ENCODE results near the gene ZSCAN21.

Gene ZSCAN21

DNA sequence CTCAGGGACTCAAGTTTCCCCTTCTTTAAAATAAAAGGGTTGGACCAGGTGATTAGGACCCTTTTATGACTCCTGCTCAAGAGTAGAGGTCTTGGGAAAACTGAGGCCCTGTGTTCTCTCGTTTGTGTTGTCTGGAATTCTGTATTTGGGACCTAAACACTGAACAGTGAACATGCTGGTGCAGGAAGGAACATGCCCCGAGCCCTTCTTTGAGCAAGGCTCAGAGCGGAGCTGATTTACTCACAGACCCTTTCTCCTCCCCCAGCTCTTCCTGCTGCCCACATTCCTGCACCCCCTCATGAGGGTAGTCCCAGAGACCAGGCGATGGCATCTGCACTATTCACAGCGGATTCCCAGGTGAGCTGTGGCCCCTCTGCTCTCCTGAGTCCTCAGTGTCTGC is 20.0 kb upstream of the ZSCAN21 start:
- no peak for DNase-seq (ENCODE audit: low spot score)

DNA sequence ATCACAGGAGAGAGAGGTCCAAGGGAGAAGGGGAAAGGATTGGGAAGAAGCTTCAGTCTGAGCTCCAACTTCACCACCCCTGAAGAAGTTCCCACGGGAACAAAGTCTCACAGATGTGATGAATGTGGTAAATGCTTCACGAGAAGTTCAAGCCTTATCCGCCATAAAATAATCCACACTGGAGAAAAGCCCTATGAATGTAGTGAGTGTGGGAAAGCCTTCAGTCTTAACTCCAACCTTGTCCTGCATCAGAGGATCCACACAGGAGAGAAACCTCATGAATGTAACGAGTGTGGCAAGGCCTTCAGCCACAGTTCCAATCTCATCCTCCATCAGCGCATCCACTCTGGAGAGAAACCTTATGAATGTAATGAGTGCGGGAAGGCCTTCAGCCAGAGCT is 16.0 kb upstream of the ZSCAN21 start:
- DNase-seq (ENCODE audit: low spot score) = no peak

DNA sequence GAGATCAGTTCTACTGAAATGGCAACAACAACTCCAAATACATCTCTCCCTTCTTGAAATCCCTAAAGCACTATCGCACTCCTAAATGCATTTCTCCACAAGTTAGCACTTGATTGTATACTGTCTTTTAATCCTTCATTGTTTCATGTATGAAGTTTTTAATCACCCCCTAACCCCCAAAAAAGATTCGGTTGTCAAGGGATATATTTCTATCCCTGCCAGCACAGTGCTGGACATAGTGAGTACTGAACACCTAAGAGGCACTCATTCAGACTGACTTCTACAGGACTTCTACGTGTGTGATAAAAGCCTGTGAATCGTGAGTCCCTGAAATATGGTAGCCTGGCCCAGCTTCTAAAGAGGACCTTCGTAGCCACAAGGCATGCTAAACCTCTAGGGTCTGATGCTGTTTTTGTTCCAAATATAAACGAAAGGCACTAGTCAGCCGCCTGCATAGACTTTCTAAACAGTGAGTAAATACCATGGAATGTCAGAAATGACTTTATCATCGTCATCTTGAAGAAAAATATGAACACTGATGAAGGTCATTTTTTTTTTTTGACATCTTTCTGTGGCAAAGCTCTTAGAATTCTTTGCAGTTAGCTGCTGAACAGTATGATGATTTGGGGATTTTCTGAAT is 14.6 kb upstream of the ZSCAN21 start:
- DNase-seq (ENCODE audit: low spot score) = no peak

DNA sequence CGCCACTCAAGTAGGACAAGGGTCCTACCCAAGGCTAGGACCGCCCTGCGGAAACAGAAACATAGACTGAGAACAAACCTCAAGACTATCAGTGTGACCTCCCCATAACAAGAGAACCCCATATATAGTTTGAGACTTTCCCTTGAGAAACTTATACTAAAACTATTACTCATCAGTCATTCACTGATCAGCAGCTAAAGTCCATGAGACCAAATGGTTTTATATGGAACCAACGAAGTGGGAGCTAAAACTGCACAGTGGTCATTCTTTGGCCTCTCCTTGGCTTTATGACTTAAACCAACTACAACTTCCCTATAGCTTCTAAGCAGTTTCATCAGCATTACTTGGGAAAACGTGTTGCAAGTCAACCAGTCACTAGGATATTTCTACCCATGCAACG is 13.7 kb upstream of the ZSCAN21 start:
- DNase-seq (ENCODE audit: low spot score) = no peak

DNA sequence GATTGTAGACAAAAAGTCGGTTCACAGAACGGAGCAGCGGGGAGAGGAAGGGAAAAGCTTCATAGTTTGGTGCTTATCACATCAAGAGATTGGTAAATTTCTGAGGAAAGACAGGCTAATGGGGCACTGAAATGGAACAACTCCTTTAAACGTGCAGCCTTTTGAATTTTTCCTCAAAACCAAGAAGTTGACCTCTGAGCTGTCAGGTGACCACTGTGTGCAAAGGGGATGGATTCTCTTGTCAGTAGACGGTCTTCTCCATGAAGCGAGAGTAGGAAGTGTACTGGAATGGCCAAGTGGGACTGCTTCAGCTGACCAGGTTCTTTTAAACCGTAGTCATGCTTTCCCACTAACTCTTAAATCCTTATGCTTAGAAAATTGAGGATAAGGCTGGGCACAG is 11.2 kb upstream of the ZSCAN21 start:
- no peak for DNase-seq (ENCODE audit: low spot score)

DNA sequence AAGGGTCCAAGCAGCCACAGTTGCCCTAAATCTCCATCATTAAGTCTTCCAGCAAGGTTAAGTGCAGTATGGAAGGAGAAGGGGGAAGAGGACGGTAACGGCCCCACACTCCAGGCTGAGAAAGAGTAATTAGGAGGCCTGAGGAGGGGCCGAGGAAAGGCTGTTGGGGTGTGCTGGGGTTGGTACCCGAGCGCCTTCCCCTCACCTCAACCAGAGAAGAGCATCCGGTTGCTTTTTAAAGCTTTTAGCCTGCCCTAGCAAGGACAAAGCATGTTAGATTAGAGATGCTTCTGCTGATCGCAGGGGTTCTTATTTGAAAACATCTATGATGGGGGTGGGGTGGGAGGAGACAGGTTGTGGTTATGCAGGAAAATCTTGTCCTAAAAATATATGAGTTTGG is 9.0 kb upstream of the ZSCAN21 start:
- no peak for DNase-seq (ENCODE audit: low spot score)

DNA sequence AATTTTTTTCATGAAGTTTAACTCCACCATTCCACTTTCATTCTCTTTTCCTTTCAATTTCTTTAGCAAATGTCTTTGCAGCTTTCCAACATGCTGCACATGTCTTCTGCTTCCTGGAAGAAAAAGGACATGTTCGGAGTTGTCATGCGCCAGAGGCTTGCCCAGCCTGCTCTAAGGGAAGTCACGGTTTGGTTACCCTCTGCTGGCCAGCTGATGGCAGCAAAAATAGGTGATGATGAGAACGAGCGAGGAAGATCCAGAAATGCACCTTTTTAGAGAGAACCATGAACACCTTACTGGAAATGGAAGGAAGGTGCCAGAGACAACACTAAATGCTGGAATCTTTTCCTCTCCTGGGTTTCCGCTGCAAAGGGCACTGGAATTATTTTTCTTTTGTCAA is 4.9 kb upstream of the ZSCAN21 start:
- DNase-seq (ENCODE audit: low spot score) = peak; percentile 11

DNA sequence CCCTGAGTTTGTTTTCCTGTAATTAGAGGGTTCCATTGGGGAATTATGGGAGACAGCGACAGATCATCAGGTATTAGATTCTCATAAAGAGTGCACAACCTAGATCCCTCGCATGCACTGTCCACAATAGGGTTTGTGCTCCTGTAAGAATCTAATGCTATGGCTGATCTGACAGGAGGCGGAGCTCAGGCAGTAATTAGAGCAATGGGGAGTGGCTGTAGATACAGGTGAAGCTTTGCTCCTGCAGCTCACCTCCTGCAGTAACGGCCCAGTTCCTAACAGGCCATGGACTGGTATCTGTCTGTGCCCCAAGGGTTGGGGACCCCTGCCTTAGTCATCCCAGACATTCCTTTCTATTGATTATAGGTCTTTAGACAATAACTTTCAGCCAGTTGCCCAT is 894 bp upstream of the ZSCAN21 start:
- no peak for DNase-seq (ENCODE audit: low spot score)

DNA sequence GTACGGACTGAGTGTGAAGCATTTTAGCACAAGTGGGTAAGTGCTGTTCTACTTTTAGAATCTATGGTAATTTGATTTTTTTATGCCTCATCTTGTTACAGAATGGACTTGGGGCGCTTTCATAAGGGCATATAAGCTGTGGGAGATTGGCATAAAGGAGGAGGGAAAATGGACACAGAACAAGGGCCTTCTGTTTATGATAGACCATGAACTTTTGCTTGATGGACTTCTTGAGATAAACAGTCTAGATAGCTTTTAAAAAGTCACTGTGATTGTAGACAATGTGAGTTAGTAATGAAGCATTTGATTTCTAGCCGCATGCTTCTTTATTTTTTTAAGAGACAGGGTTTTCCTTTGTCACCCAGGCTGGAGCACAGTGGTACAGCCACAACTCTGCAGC is 2.0 kb downstream of the ZSCAN21 start:
- DNase-seq (ENCODE audit: low spot score) = no peak

DNA sequence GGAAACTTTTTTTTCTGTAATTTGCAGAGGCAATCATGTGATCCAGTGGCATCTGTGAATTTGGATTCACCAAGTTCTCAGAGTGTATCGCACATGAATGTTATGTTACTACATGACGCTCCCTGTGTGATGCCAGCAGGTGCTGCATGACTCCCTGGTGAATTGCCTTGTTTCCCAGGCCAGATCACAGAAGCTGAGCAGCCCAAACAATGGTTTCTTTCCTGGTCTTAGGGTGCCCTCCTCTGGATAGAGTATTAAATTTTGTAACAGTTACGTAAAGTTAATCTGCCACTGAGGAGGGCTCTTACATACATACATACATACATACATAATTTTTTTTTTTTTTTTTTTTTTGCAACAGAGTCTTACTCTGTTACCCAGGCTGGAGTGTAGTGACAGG is 3.6 kb downstream of the ZSCAN21 start:
- peak; percentile 36 for DNase-seq (ENCODE audit: low spot score)

DNA sequence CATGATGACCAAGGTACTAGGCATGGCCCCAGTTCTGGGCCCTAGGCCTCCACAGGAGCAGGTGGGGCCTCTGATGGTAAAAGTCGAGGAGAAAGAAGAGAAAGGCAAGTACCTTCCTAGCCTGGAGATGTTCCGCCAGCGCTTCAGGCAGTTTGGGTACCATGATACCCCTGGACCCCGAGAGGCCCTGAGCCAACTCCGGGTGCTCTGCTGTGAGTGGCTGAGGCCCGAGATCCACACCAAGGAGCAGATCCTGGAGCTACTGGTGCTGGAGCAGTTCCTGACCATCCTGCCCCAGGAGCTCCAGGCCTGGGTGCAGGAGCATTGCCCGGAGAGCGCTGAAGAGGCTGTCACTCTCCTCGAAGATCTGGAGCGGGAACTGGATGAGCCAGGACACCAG is 7.4 kb downstream of the ZSCAN21 start:
- DNase-seq (ENCODE audit: low spot score) = no peak

DNA sequence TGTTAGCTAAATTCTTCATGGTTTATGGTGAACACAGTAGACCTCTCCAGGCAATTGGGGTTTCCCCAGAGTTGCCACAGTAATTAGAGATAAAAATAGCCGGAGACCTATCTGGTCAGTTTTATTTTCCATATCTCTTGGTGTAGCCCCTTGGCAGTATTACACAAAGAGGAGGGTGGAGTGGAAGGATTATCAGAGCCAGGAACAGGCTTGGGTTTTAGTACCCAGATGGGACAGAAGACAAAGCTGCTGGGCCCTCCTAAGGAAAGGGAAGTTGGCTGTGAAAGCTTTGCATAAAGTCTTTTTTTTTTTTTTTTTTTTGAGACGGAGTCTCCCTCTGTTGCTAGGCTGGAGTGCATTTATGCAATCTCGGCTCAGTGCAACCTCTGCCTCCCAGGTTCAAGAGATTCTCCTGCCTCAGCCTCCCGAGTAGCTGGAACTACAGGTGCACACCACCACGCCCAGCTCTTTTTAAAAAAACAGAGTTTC is 9.7 kb downstream of the ZSCAN21 start:
- DNase-seq (ENCODE audit: low spot score) = no peak

DNA sequence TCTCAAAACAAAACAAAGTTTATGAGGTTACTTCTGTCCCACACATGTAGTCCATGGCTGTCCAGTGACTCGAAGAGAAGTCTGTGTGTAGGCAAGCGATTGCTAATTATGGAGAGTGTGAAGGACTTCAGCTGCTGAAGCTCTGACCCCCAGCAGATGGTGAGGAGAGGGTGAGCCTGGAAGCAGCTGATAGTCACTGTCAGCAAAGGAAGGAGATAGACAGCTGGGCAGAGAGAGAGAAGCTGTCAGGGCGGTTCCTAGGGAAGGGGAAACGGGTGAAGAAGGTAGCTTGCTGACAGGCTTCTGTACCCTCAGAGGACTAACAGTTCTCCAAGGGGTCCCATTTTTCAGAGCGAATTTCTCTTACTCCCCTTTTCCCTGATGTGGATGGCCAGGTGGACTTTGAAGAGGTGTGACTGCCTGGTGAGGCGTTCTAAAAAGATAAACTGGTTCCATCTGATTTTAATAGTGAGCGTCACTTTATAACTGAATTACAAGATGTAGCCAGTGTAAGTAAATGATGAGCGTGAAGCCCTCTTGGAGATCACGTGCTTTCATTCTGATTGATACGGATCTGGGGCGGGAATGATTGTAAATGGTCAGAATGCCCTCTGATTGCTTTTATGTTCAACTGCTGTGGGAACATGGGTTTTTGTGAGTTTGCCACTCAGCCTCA is 12.1 kb downstream of the ZSCAN21 start:
- no peak for DNase-seq (ENCODE audit: low spot score)

DNA sequence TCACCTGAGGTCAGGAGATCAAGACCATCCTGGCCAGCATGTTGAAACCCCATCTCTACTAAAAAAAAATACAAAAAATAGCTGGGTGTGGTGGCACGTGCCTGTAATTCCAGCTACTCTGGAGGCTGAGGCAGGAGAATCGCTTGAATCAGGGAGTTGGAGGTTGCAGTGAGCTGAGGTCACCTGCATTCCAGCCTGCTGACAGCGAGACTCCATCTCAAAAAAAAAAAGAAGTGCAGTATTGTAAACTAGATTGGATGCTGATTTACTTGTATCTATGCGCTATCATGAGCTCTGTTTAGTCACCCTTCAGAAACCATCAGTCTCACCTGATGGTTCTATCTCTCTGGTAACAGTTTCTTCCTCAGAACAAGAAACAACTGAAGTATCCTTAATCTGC is 13.8 kb downstream of the ZSCAN21 start:
- DNase-seq (ENCODE audit: low spot score) = no peak

DNA sequence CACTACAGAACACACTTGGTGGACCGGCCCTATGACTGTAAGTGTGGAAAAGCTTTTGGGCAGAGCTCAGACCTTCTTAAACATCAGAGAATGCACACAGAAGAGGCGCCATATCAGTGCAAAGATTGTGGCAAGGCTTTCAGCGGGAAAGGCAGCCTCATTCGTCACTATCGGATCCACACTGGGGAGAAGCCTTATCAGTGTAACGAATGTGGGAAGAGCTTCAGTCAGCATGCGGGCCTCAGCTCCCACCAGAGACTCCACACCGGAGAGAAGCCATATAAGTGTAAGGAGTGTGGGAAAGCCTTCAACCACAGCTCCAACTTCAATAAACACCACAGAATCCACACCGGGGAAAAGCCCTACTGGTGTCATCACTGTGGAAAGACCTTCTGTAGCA is 14.6 kb downstream of the ZSCAN21 start:
- no peak for DNase-seq (ENCODE audit: low spot score)

DNA sequence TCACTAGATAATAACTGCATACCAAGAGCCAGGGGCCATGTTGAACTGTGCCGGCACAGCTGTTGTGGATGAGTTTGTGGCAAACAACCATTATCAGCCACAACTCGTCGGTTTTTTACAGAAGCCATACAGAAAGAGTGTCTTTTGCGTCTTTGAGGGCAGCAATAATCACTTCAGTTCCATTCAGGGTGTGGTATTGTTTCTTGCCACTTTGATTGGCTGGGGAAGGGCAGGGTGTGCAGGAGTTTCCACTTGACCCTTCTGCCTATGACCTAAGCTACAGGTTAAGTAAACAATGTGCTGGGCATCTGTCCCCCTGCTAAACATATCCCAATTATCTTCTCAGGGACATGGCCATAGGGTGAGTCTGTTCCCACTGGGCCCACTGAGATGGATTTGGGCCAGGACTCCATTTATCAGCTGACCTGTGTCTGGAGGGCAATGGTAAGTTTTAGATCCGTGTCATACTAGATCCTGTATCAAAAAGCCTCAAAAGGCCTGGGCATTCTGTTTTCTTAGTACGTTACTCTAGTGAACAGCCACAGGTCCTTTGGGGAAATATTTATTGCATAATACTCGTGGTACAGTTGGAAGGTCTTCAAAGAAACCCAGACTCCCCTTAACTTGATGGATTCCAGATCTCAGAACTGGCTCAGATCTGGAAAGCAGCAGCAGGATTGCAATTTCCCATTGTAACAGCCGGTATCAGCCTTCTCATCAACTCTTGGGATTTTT is 16.0 kb downstream of the ZSCAN21 start:
- DNase-seq (ENCODE audit: low spot score) = no peak

DNA sequence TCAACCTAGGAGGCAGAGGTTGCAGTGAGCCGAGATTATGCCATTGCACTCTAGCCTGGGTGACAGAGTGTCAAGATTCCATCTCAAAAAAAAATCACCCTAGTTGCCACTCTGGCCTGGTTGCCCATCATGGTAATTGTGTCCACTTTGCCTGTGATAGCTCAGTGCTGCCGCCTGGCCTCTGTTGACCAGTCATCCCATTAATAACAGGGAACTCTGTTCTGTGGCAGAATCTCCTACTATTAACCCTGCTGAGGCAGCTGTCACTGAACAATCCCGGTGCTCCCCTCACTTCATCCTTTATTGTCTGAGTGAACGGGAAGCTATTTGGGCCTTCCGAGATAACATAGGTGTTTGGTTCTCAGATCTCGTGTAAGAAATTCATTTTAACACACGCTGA is 17.4 kb downstream of the ZSCAN21 start:
- no peak for DNase-seq (ENCODE audit: low spot score)

DNA sequence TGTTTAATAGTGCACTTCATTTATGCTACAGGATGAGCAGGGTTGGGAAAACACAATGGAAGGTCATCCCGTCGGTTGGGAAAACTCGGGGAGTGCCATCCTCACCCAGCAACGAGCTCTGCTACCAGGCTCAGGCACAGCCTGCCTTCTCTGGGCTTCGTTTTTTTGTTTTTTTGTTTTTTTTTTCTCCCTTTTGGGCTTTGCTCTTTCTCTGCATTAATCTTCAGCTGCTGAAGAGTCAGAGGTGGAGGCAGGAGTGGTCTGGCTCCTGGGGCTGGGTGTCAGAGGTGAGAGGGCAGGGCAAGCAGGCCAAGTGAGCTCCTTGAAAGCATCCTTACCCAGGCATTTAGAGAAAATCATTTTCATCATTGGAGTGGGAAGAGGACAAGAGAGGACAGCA is 20.4 kb downstream of the ZSCAN21 start:
- DNase-seq (ENCODE audit: low spot score) = no peak

DNA sequence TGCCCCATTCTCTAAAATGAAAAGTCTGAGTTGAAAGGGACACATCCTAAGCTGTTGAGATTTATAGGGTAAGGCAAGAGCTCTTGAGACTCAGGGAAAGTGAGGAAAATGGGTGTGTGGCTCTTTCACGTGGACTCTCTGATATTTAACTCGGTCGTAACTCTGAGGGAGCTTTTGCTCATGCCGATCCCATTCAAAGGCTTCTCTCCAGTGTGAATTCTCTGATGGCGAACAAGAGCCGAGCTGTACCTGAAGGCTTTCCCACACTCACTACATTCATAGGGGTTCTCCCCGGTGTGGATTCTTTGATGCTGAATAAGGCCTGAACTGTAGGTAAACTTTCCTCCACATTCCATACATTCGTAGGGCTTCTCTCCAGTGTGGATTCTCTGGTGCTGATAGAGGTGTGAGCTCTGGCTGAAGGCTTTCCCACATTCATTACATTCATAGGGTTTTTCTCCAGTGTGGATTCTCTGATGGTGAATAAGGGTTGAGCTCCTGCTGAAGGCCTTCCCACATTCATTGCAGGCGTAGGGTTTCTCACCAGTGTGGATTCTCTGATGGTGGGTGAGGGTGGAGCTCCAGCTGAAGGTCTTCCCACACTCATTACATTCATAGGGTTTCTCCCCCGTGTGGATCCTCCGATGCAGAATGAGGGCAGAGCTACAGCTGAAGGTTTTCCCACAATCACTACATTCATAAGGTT is 21.6 kb downstream of the ZSCAN21 start:
- no peak for DNase-seq (ENCODE audit: low spot score)

DNA sequence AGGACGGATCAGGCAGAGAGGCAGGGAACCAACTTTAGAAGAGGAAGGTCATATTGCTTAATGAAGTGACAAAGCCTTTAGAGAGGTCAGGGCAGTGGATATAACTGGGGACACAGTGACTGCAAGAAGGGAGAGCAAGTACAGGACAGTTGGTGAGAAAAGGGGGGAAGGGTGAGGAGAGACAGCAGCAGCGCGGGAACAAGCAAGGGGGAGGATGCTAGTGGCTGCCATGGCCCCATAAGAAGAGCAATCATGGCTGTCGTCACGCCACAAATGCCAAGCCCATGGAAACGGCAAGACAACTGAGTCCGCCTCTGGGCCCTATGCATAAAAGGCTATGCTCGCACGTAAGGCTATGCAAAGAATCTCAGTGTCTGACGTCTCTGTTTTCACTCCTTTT is 22.9 kb downstream of the ZSCAN21 start:
- no peak for DNase-seq (ENCODE audit: low spot score)

DNA sequence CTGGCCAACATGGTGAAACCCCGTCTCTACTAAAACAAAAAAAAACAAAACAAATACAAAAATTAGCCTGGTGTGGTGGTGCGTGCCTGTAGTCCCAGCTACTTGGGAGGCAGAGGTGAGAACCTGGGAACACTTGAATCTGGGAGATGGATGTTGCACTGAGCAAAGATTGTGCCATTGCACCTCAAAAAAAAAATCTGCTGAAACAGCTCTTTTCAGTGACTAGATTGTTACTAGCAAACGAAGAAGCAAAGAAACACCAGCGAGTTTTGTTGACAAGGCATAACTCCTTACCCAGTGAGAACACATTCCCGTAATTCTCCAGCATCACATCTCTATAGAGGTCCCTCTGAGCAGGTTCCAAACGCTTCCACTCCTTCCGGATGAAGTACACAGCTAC is 25.3 kb downstream of the ZSCAN21 start:
- no peak for DNase-seq (ENCODE audit: low spot score)

DNA sequence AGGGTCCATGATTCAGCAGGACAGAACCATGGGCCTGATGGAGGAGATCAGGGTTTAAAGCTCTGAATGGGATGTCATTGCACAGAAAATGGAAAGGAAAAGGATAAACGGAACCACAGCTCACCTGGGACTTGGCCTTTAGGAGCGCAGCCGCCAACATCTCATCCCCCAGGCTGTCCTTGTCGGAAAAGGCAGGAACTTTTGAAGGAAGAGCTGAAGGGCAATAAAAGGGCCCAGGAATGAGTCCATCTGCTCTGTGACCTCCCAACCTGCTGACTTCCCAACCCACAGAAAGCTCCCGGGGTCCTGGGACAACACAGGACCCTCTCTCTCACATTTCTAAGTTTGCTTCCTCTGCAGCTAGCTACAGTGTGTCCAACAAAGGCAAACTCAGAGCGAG is 25.8 kb downstream of the ZSCAN21 start:
- no peak for DNase-seq (ENCODE audit: low spot score)

DNA sequence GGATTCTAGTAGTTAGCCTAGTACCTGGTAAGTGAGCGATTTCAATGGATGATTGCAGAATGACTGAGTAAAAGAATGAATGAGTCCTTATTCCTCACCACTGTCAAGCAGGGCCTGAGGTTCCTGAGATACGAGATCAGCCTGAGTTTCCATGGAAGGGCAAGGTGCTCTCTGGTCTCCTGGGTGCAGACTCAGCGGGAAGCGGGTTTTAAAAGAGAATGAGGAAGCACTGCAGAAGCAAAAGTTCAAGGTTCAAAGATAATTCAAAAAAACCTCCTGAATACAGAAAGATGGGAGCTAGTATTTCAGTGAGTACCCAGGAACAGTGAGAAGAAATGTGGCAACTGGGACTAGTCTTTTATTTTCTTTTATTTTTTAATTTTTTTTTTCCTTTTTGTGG is 27.6 kb downstream of the ZSCAN21 start:
- DNase-seq (ENCODE audit: low spot score) = no peak
